Smooth muscle cell (in vitro differentiated cells): ENCODE measurements around the gene LRRC8D. TPM values are rescaled to one million over a fixed set of nuclear protein-coding genes. Genes with fewer than 3 reads are reported as not detected.

Source experiments
- DNase-seq: peaks from one replicate; lab custom pipeline; 2025; ENCODE audit not compliant: unreplicated experiment; lab: John Stamatoyannopoulos, UW
- H2AFZ ChIP-seq: fragments of 200-600 bp; sonication (generic); 2 replicates; pipeline ENCODE4 v1.6.0; 2016; ENCODE audit warnings: antibody characterized with exemption, low read depth, mild to moderate bottlenecking
- H3F3A ChIP-seq: fragments of 200-600 bp; sonication (generic); 2 replicates; pipeline ENCODE4 v1.6.0; 2017; ENCODE audit warnings: antibody characterized with exemption, low read depth
- H3K27ac ChIP-seq: fragments of 200-600 bp; sonication (generic); 2 replicates; pipeline ENCODE4 v1.5.1; 2016; ENCODE audit warnings: low read depth, mild to moderate bottlenecking
- H3K27me3 ChIP-seq: fragments of 200-600 bp; sonication (generic); 2 replicates; pipeline ENCODE4 v1.6.1; 2016; ENCODE audit warnings: low read depth, mild to moderate bottlenecking
- H3K36me3 ChIP-seq: fragments of 200-600 bp; sonication (generic); 2 replicates; pipeline ENCODE4 v1.5.1; 2016; ENCODE audit warnings: low read depth
- H3K4me1 ChIP-seq: fragments of 200-600 bp; sonication (generic); 2 replicates; pipeline ENCODE4 v1.5.1; 2016; ENCODE audit warnings: low read depth
- H3K4me2 ChIP-seq: fragments of 200-600 bp; sonication (generic); 2 replicates; pipeline ENCODE4 v1.6.0; 2016; ENCODE audit warnings: mild to moderate bottlenecking
- H3K4me3 ChIP-seq: fragments of 200-600 bp; sonication (generic); 2 replicates; pipeline ENCODE4 v1.5.1; 2016; ENCODE audit warnings: mild to moderate bottlenecking
- H3K79me2 ChIP-seq: fragments of 200-600 bp; sonication (generic); 2 replicates; pipeline ENCODE4 v1.6.0; 2016; ENCODE audit warnings: low read depth, mild to moderate bottlenecking
- H3K9ac ChIP-seq: fragments of 200-600 bp; sonication (generic); 2 replicates; pipeline ENCODE4 v1.6.0; 2016; ENCODE audit warnings: low read depth
- H3K9me3 ChIP-seq: fragments of 200-600 bp; sonication (generic); replicated peaks from 2 replicates; pipeline ENCODE4 v1.5.1; 2016; ENCODE audit warnings: low read depth
- H4K20me1 ChIP-seq: fragments of 200-600 bp; sonication (generic); 2 replicates; pipeline ENCODE4 v1.6.0; 2016; ENCODE audit warnings: low read depth
- WGBS: methylation state at CpG from one replicate; pipeline ENCODE4 v1.1.7; 2016; ENCODE audit warnings: low lambda C conversion rate; 5-methylcytosine and 5-hydroxymethylcytosine counted together
- polyA plus RNA-seq: library from polyadenylated mRNA; unstranded; fragments of >200 nt; fragmentation: Nextera tagmentation; extraction: Ambion mirVana; gene quantifications from 2 replicates; pipeline ENCODE4 v1.2.1, GENCODE V29; 2016
- total RNA-seq: library from RNA; depleted of rRNA; stranded (reverse); fragments of >200 nt; gene quantifications from 2 replicates; pipeline ENCODE4 v1.2.3, GENCODE V29; 2014
- TF ChIP-seq, protein P1 (sequence below): fragments of 200-600 bp; sonication (generic); IDR thresholded peaks from 2 replicates; pipeline ENCODE4 v1.5.1; 2017; ENCODE audit warnings: borderline replicate concordance, mild to moderate bottlenecking, antibody characterized with exemption; ENCODE audit not compliant: insufficient read depth, poor library complexity, severe bottlenecking

The LRRC8D gene
- total and polyA plus RNA-seq, 2 experiments from 2014 or later, result 5.2 to 25.1 TPM

DNA sequence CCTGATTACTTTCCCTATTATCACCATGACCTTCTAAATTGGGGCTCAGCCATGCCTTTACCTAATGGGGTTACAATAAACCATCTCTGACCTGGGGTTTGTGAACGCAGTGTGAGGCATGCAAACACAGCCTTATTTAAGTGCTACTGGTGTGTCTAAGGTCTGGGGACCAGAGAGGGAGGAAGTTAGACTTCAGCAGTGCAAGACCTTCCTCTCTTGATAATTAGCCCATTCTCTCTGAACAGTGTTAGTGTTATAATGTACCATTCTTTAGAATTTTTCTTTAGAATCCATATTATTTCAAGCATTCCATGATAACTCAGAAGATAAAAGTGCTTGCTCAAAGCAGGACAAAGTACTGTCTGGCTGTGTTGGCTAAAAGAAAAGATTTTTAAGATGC is 10.5 kb upstream of the LRRC8D start:
- Histone ChIP-seq H3K9ac (no peak overlapping the region), H3F3A (no peaks in the 10 kb centered on the region), H3K4me2 (no peak overlapping the region), H3K4me3 (no peak overlapping the region), H3K79me2 (no peaks in the 10 kb centered on the region), H4K20me1 (no peaks in the 10 kb centered on the region), H3K4me1 (peaks cover 10% of the 10 kb centered on the region), H2AFZ (no peak overlapping the region), H3K27me3 (no peaks in the 10 kb centered on the region), H3K36me3 (no peaks in the 10 kb centered on the region), H3K9me3 (no peaks in the 10 kb centered on the region), H3K27ac (no peak overlapping the region)
- TF ChIP-seq, protein P1, sequence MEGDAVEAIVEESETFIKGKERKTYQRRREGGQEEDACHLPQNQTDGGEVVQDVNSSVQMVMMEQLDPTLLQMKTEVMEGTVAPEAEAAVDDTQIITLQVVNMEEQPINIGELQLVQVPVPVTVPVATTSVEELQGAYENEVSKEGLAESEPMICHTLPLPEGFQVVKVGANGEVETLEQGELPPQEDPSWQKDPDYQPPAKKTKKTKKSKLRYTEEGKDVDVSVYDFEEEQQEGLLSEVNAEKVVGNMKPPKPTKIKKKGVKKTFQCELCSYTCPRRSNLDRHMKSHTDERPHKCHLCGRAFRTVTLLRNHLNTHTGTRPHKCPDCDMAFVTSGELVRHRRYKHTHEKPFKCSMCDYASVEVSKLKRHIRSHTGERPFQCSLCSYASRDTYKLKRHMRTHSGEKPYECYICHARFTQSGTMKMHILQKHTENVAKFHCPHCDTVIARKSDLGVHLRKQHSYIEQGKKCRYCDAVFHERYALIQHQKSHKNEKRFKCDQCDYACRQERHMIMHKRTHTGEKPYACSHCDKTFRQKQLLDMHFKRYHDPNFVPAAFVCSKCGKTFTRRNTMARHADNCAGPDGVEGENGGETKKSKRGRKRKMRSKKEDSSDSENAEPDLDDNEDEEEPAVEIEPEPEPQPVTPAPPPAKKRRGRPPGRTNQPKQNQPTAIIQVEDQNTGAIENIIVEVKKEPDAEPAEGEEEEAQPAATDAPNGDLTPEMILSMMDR, result no peak
- no peak for DNase-seq
- WGBS, result 91% methylated on average over 1 of the region's 1 CpG

DNA sequence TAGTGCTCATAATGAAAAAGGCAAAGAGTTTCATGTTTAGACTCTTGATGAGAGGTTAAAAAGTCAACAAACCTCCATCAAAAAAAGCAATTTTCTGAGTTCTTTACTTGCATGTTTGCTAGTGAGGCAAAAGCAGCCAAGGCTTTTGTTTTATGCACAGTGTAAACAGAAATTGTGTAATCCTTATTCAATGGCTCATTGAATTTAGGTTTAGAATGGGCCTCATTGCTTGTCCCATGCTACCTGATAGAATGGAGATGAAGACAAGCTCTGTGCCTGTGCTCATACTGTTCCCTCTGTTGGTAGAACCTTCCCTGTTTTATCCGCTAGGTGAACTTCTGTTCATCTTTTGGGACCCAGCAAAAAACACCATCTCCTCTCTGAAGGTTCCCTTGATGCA is 10.0 kb upstream of the LRRC8D start:
- TF ChIP-seq, protein P1, result no peak
- 100% methylated on average over 1 of the region's 1 CpG for WGBS

DNA sequence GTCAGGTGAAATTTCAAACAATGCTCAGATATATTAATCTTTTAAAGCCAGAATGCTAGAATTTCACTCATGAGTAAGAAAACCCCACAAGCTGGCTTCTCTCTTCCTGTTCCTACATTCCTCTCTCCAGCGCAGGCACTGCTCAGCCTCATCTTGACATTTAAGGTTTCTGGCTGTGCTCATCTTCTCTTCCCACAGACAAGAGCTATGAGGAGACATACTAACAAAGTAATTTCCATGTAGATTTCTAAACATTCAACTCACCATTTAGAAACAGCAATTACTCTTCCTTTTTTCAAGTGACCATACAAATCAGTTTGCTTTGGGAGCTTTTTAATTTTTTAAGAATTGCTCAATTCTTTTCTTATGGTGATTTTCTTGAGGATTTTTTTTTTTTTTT is 7.8 kb upstream of the LRRC8D start:
- H3K9me3 ChIP-seq, result no peaks in the 10 kb centered on the region
- WGBS, result 4% methylated on average over 1 of the region's 1 CpG
- no peak for DNase-seq
- H3K79me2 ChIP-seq, result no peaks in the 10 kb centered on the region
- H3K27ac ChIP-seq, result peak overlapping the region; percentile 5
- TF ChIP-seq, protein P1, result no peak
- H3K4me3 ChIP-seq, result no peak overlapping the region
- H4K20me1 ChIP-seq, result no peaks in the 10 kb centered on the region
- H3K9ac ChIP-seq, result no peak overlapping the region
- H3F3A ChIP-seq, result no peaks in the 10 kb centered on the region
- peaks cover 10% of the 10 kb centered on the region for H3K4me1 ChIP-seq
- H3K27me3 ChIP-seq, result peaks cover 14% of the 10 kb centered on the region
- peak overlapping the region; percentile 2 for H2AFZ ChIP-seq
- H3K36me3 ChIP-seq, result no peaks in the 10 kb centered on the region
- H3K4me2 ChIP-seq, result no peak overlapping the region

More for the DNA sequence above, 10.0 kb upstream of the LRRC8D start:
- Histone ChIP-seq H3K36me3 (no peaks in the 10 kb centered on the region), H3F3A (no peaks in the 10 kb centered on the region), H3K4me1 (peaks cover 10% of the 10 kb centered on the region), H3K4me2 (no peak overlapping the region), H2AFZ (no peak overlapping the region), H4K20me1 (no peaks in the 10 kb centered on the region), H3K9me3 (no peaks in the 10 kb centered on the region), H3K27ac (no peak overlapping the region), H3K4me3 (no peak overlapping the region), H3K79me2 (no peaks in the 10 kb centered on the region), H3K9ac (no peak overlapping the region), H3K27me3 (peaks cover 3% of the 10 kb centered on the region)
- DNase-seq, result no peak

DNA sequence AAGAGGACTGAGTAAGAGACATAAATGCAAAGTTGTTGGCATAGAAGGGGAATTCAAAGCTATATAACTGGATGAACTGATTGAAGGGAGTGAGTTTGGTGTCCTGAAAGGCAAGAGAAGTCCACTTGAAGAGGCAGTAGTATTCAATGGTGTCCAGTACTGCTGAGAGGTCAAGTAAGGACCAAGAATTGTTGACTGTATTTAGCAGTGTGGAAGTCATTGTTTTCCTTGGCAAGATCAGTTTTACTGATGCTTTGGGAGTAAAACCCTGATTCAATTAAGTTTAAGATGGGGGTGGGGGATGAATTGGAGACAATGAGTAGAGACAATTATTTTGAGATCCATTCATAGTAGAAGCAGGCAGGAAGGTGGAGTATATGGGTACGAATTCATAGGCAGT is 5.8 kb upstream of the LRRC8D start:
- no peaks in the 10 kb centered on the region for H3K36me3 ChIP-seq
- no peak for DNase-seq
- H3K9me3 ChIP-seq, result no peaks in the 10 kb centered on the region
- H3K27ac ChIP-seq, result no peak overlapping the region
- H3K4me2 ChIP-seq, result no peak overlapping the region
- TF ChIP-seq, protein P1, result no peak
- H3K4me1 ChIP-seq, result peaks cover 2% of the 10 kb centered on the region
- H4K20me1 ChIP-seq, result no peaks in the 10 kb centered on the region
- H3F3A ChIP-seq, result no peaks in the 10 kb centered on the region
- peaks cover 32% of the 10 kb centered on the region for H3K27me3 ChIP-seq
- WGBS, result 93% methylated on average over 1 of the region's 1 CpG
- H3K79me2 ChIP-seq, result no peaks in the 10 kb centered on the region
- H2AFZ ChIP-seq, result no peak overlapping the region
- H3K4me3 ChIP-seq, result no peak overlapping the region
- H3K9ac ChIP-seq, result no peak overlapping the region
